HEK293 (cell line): ENCODE data around the gene RPL13A.
A peak's percentile ranks its signal among the peaks of the same experiment; 100 is the strongest.

ENCODE experiments used
- BCL11A ChIP-seq: fragments of 450-650 bp; formaldehyde crosslinking; IDR thresholded peaks from 2 replicates; pipeline ENCODE4 v1.5.1; 2016; ENCODE audit warnings: low read depth, missing biosample characterization, missing genetic modification characterization
- BCL11B ChIP-seq: fragments of 450-650 bp; formaldehyde crosslinking; IDR thresholded peaks from 2 replicates; pipeline ENCODE4 v1.5.1; 2016; ENCODE audit warnings: low read depth, missing biosample characterization, missing genetic modification characterization
- EGR2 ChIP-seq: fragments of 450-650 bp; formaldehyde crosslinking; IDR thresholded peaks from 2 replicates; pipeline ENCODE4 v1.5.1; 2016; ENCODE audit warnings: low read depth, missing biosample characterization, missing genetic modification characterization
- FEZF1 ChIP-seq: fragments of 450-650 bp; formaldehyde crosslinking; IDR thresholded peaks from 2 replicates; pipeline ENCODE4 v1.5.1; 2016; ENCODE audit warnings: missing biosample characterization, missing genetic modification characterization
- GLI4 ChIP-seq: fragments of 450-650 bp; formaldehyde crosslinking; IDR thresholded peaks from 2 replicates; pipeline ENCODE4 v1.5.1; 2016; ENCODE audit warnings: missing biosample characterization, missing genetic modification characterization
- GLIS2 ChIP-seq: fragments of 450-650 bp; formaldehyde crosslinking; IDR thresholded peaks from 2 replicates; pipeline ENCODE4 v1.5.1; 2016; ENCODE audit warnings: missing biosample characterization, missing genetic modification characterization
- HOXC10 ChIP-seq: sonication (generic); formaldehyde crosslinking; IDR thresholded peaks from 2 replicates; pipeline ENCODE4 v1.8.1; 2023; ENCODE audit warnings: mild to moderate bottlenecking, missing genetic modification reagents
- KLF7 ChIP-seq: fragments of 450-650 bp; formaldehyde crosslinking; IDR thresholded peaks from 2 replicates; pipeline ENCODE4 v1.5.1; 2016; ENCODE audit warnings: missing biosample characterization, missing genetic modification characterization, borderline replicate concordance
- SP3 ChIP-seq: fragments of 450-650 bp; formaldehyde crosslinking; IDR thresholded peaks from 2 replicates; pipeline ENCODE4 v1.5.1; 2016; ENCODE audit warnings: missing biosample characterization, missing genetic modification characterization
- TRIM28 ChIP-seq: IDR thresholded peaks from 2 replicates; pipeline ENCODE4 v1.6.1; 2011; ENCODE audit warnings: low read length, control low read depth, borderline replicate concordance
- ZBTB7A ChIP-seq: fragments of 450-650 bp; formaldehyde crosslinking; IDR thresholded peaks from 2 replicates; pipeline ENCODE4 v1.5.1; 2016; ENCODE audit warnings: low read depth, missing biosample characterization, missing genetic modification characterization
- ZFP3 ChIP-seq: fragments of 450-650 bp; formaldehyde crosslinking; IDR thresholded peaks from 2 replicates; pipeline ENCODE4 v1.5.1; 2016; ENCODE audit warnings: low read depth, missing biosample characterization, missing genetic modification characterization
- ZFP41 ChIP-seq: fragments of 450-650 bp; formaldehyde crosslinking; IDR thresholded peaks from 2 replicates; pipeline ENCODE4 v1.5.1; 2016; ENCODE audit warnings: missing biosample characterization, missing genetic modification characterization, borderline replicate concordance
- ZNF138 ChIP-seq: fragments of 450-650 bp; formaldehyde crosslinking; IDR thresholded peaks from 2 replicates; pipeline ENCODE4 v1.5.1; 2016; ENCODE audit warnings: missing biosample characterization, missing genetic modification characterization, borderline replicate concordance
- ZNF175 ChIP-seq: fragments of 450-650 bp; formaldehyde crosslinking; IDR thresholded peaks from 2 replicates; pipeline ENCODE4 v1.5.1; 2016; ENCODE audit warnings: missing biosample characterization, missing genetic modification characterization
- ZNF221 ChIP-seq: fragments of 450-650 bp; formaldehyde crosslinking; IDR thresholded peaks from 2 replicates; pipeline ENCODE4 v1.5.1; 2017; ENCODE audit warnings: missing biosample characterization, missing genetic modification characterization, borderline replicate concordance
- ZNF223 ChIP-seq: fragments of 450-650 bp; formaldehyde crosslinking; IDR thresholded peaks from 2 replicates; pipeline ENCODE4 v1.5.1; 2016; ENCODE audit warnings: missing biosample characterization, missing genetic modification characterization
- ZNF292 ChIP-seq: fragments of 450-650 bp; formaldehyde crosslinking; IDR thresholded peaks from 2 replicates; pipeline ENCODE4 v1.5.1; 2016; ENCODE audit warnings: low read depth, missing biosample characterization, missing genetic modification characterization, borderline replicate concordance
- ZNF350 ChIP-seq: fragments of 450-650 bp; formaldehyde crosslinking; IDR thresholded peaks from 2 replicates; pipeline ENCODE4 v1.5.0; 2017; ENCODE audit warnings: missing biosample characterization, mild to moderate bottlenecking, missing genetic modification characterization
- ZNF354C ChIP-seq: fragments of 450-650 bp; formaldehyde crosslinking; IDR thresholded peaks from 2 replicates; pipeline ENCODE4 v1.5.1; 2016; ENCODE audit warnings: missing biosample characterization, missing genetic modification characterization, low read depth, borderline replicate concordance
- ZNF37A ChIP-seq: fragments of 450-650 bp; IDR thresholded peaks from 2 replicates; pipeline ENCODE4 v1.5.1; 2018; ENCODE audit warnings: missing biosample characterization, missing genetic modification characterization
- ZNF416 ChIP-seq: fragments of 450-650 bp; formaldehyde crosslinking; IDR thresholded peaks from 2 replicates; pipeline ENCODE4 v1.5.1; 2016; ENCODE audit warnings: missing biosample characterization, missing genetic modification characterization
- ZNF530 ChIP-seq: fragments of 450-650 bp; formaldehyde crosslinking; IDR thresholded peaks from 2 replicates; pipeline ENCODE4 v1.5.1; 2016; ENCODE audit warnings: low read depth, missing biosample characterization, missing genetic modification characterization
- ZNF624 ChIP-seq: fragments of 450-650 bp; formaldehyde crosslinking; IDR thresholded peaks from 2 replicates; pipeline ENCODE4 v1.5.1; 2017; ENCODE audit warnings: missing biosample characterization, missing genetic modification characterization
- ZXDB ChIP-seq: fragments of 450-650 bp; formaldehyde crosslinking; IDR thresholded peaks from 2 replicates; pipeline ENCODE4 v1.5.1; 2016; ENCODE audit warnings: missing biosample characterization, missing genetic modification characterization
- TF ChIP-seq, protein P1 (sequence below): fragments of 450-650 bp; formaldehyde crosslinking; IDR thresholded peaks from 2 replicates; pipeline ENCODE4 v1.5.1; 2016; ENCODE audit warnings: missing biosample characterization, missing genetic modification characterization, borderline replicate concordance
- TF ChIP-seq, protein P2 (sequence below): fragments of 450-650 bp; IDR thresholded peaks from 2 replicates; pipeline ENCODE4 v1.5.1; 2018; ENCODE audit warnings: missing biosample characterization, mild to moderate bottlenecking, missing genetic modification characterization
- TF ChIP-seq, protein P3 (sequence below): fragments of 450-650 bp; formaldehyde crosslinking; IDR thresholded peaks from 2 replicates; pipeline ENCODE4 v1.5.1; 2017; ENCODE audit warnings: missing biosample characterization, missing genetic modification characterization
- TF ChIP-seq, protein P4 (sequence below): fragments of 450-650 bp; formaldehyde crosslinking; IDR thresholded peaks from 2 replicates; pipeline ENCODE4 v1.5.1; 2016; ENCODE audit warnings: missing biosample characterization, missing genetic modification characterization
- TF ChIP-seq, protein P5 (sequence below): fragments of 450-650 bp; formaldehyde crosslinking; IDR thresholded peaks from 2 replicates; pipeline ENCODE4 v1.5.1; 2016; ENCODE audit warnings: missing biosample characterization, missing genetic modification characterization

The RPL13A gene

DNA sequence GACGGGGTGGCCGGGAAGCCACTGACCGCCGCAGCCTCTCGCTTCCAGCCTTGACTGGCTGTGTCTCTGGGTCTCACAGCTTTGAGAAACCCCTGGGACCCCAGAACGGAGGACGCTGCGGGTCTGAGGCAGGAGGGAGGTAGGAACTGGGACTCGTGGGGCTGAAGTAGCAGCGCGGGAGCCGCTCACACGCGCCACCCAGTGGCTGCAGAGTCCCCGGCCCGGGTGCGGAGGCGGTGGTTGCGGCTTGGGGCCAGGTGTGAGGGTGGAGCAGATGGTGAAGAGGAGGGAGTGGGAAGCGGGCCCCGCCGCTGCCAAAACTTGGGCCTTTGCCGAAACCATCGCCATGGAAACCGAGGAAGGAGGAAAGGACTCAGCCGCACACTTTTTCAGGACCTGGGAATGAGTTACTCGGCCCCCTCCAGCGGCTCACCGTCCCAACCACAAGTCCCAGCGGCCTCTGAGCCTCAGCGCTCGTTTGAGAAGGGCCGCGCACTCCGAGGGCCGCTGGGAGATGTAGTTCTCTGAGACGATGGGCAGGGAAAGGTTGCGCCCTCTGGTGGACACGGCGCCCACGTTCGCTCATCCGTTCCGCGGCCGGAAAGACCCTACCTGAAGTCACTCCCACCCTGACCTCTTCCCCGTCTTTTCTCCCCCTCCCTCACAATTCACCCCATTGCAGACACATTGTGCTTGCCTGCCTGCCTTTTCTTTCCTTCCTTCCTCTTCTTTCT lies 43.9 kb upstream of the RPL13A start (continued):
- TF ChIP-seq, protein P1, sequence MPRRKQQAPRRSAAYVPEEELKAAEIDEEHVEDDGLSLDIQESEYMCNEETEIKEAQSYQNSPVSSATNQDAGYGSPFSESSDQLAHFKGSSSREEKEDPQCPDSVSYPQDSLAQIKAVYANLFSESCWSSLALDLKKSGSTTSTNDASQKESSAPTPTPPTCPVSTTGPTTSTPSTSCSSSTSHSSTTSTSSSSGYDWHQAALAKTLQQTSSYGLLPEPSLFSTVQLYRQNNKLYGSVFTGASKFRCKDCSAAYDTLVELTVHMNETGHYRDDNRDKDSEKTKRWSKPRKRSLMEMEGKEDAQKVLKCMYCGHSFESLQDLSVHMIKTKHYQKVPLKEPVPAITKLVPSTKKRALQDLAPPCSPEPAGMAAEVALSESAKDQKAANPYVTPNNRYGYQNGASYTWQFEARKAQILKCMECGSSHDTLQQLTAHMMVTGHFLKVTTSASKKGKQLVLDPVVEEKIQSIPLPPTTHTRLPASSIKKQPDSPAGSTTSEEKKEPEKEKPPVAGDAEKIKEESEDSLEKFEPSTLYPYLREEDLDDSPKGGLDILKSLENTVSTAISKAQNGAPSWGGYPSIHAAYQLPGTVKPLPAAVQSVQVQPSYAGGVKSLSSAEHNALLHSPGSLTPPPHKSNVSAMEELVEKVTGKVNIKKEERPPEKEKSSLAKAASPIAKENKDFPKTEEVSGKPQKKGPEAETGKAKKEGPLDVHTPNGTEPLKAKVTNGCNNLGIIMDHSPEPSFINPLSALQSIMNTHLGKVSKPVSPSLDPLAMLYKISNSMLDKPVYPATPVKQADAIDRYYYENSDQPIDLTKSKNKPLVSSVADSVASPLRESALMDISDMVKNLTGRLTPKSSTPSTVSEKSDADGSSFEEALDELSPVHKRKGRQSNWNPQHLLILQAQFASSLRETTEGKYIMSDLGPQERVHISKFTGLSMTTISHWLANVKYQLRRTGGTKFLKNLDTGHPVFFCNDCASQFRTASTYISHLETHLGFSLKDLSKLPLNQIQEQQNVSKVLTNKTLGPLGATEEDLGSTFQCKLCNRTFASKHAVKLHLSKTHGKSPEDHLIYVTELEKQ (tag by site-specific recombination): no peak
- TF ChIP-seq, protein P2, sequence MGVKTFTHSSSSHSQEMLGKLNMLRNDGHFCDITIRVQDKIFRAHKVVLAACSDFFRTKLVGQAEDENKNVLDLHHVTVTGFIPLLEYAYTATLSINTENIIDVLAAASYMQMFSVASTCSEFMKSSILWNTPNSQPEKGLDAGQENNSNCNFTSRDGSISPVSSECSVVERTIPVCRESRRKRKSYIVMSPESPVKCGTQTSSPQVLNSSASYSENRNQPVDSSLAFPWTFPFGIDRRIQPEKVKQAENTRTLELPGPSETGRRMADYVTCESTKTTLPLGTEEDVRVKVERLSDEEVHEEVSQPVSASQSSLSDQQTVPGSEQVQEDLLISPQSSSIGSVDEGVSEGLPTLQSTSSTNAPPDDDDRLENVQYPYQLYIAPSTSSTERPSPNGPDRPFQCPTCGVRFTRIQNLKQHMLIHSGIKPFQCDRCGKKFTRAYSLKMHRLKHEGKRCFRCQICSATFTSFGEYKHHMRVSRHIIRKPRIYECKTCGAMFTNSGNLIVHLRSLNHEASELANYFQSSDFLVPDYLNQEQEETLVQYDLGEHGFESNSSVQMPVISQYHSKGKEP (tag by site-specific recombination): no peak
- TF ChIP-seq EGR2 (tag by site-specific recombination): peak; percentile 99
- TF ChIP-seq, protein P3, sequence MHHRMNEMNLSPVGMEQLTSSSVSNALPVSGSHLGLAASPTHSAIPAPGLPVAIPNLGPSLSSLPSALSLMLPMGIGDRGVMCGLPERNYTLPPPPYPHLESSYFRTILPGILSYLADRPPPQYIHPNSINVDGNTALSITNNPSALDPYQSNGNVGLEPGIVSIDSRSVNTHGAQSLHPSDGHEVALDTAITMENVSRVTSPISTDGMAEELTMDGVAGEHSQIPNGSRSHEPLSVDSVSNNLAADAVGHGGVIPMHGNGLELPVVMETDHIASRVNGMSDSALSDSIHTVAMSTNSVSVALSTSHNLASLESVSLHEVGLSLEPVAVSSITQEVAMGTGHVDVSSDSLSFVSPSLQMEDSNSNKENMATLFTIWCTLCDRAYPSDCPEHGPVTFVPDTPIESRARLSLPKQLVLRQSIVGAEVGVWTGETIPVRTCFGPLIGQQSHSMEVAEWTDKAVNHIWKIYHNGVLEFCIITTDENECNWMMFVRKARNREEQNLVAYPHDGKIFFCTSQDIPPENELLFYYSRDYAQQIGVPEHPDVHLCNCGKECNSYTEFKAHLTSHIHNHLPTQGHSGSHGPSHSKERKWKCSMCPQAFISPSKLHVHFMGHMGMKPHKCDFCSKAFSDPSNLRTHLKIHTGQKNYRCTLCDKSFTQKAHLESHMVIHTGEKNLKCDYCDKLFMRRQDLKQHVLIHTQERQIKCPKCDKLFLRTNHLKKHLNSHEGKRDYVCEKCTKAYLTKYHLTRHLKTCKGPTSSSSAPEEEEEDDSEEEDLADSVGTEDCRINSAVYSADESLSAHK (tag by site-specific recombination): 0 out of 2 replicates have a peak, but pooled peaks have one; percentile 39
- peak; percentile 56; the same call in 1 of the 2 replicates for TF ChIP-seq BCL11B
- TF ChIP-seq ZNF354C (tag by site-specific recombination): no peak
- TF ChIP-seq ZFP41: no peak
- TF ChIP-seq ZNF624 (tag by site-specific recombination): no peak
- peak; percentile 62 for TF ChIP-seq BCL11A (tag by site-specific recombination)
- TF ChIP-seq ZBTB7A (tag by site-specific recombination): peak; percentile 91
- TF ChIP-seq TRIM28: no peak
- TF ChIP-seq, protein P4, sequence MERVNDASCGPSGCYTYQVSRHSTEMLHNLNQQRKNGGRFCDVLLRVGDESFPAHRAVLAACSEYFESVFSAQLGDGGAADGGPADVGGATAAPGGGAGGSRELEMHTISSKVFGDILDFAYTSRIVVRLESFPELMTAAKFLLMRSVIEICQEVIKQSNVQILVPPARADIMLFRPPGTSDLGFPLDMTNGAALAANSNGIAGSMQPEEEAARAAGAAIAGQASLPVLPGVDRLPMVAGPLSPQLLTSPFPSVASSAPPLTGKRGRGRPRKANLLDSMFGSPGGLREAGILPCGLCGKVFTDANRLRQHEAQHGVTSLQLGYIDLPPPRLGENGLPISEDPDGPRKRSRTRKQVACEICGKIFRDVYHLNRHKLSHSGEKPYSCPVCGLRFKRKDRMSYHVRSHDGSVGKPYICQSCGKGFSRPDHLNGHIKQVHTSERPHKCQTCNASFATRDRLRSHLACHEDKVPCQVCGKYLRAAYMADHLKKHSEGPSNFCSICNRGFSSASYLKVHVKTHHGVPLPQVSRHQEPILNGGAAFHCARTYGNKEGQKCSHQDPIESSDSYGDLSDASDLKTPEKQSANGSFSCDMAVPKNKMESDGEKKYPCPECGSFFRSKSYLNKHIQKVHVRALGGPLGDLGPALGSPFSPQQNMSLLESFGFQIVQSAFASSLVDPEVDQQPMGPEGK (tag by site-specific recombination): peak; percentile 87
- TF ChIP-seq GLI4 (tag by site-specific recombination): no peak; the same call in 1 of the 2 replicates
- TF ChIP-seq SP3: peak; percentile 88
- TF ChIP-seq ZFP3: no peak
- TF ChIP-seq ZNF530 (tag by site-specific recombination): no peak
- TF ChIP-seq ZNF175: no peak
- no peak for TF ChIP-seq ZNF292 (tag by site-specific recombination)
- no peak for TF ChIP-seq ZNF416
- TF ChIP-seq, protein P5, sequence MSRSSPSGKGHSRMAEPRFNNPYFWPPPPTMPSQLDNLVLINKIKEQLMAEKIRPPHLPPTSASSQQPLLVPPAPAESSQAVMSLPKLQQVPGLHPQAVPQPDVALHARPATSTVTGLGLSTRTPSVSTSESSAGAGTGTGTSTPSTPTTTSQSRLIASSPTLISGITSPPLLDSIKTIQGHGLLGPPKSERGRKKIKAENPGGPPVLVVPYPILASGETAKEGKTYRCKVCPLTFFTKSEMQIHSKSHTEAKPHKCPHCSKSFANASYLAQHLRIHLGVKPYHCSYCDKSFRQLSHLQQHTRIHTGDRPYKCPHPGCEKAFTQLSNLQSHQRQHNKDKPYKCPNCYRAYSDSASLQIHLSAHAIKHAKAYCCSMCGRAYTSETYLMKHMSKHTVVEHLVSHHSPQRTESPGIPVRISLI: peak; percentile 77; the same call in 1 of the 2 replicates
- peak; percentile 89 for TF ChIP-seq GLIS2 (tag by site-specific recombination)
- TF ChIP-seq KLF7 (tag by site-specific recombination): no peak; the same call in 1 of the 2 replicates
- TF ChIP-seq HOXC10 (CRISPR knock-in tag): no peak
- no peak for TF ChIP-seq FEZF1 (tag by site-specific recombination)
- no peak for TF ChIP-seq ZNF350 (tag by site-specific recombination)
- no peak for TF ChIP-seq ZNF223
- TF ChIP-seq ZNF37A (tag by site-specific recombination): no peak
- TF ChIP-seq ZNF138: no peak
- TF ChIP-seq ZNF221 (tag by site-specific recombination): peak; percentile 7; the same call in 1 of the 2 replicates
- TF ChIP-seq ZXDB (tag by site-specific recombination): peak; percentile 80
